SH-SY5Y (cell line): Measurements from ENCODE around the gene XPC.

ENCODE experiments used
- GATA2 ChIP-seq: IDR thresholded peaks from 2 replicates; pipeline ENCODE4 v1.6.1; 2011; ENCODE audit warnings: mild to moderate bottlenecking, low read depth, low read length
- GATA3 ChIP-seq: IDR thresholded peaks from 2 replicates; pipeline ENCODE4 v1.6.1; 2011; ENCODE audit warnings: low read depth, mild to moderate bottlenecking, low read length, moderate library complexity

DNA sequence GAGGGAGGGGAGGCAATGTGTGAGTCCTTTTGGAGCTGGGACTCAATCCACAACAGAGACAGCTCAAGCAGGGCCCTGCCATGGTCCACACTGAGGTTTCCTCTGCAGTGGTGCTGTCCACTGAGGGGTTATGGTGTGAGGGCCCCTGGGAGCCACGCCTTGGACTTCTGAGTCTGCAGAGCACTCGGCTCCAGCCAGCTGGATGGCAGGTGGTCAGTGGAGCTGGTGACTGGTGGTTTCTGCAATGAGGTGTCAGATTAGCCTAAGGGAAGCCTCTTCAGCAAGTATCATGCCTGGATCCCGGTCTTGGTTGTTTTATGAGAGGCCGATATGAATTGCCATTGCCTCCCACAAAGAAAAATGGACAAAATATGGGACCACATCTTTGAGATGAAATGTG, 21.9 kb upstream of the XPC start:
- no peak for TF ChIP-seq GATA2
- no peak for TF ChIP-seq GATA3
